HG03469 (cell line): ENCODE results near the gene MROH8.
"Not testable (repeated sequence)": the region's sequence is repeated elsewhere in the genome, so short reads cannot be mapped to it uniquely, and the experiment has no call there.

Source experiments
- ATAC-seq: cut with Tn5 transposase; IDR thresholded peaks from one replicate; pipeline ENCODE4 v1.9.1; 2021; ENCODE audit warnings: mild to moderate bottlenecking, moderate library complexity, moderate number of reproducible peaks; ENCODE audit not compliant: unreplicated experiment

Gene MROH8

GRCh38 chr20:37095599-37096414 lies 83.5 kb downstream of the MROH8 start, which contains the start of gene RBL1:
Gene RBL1 (minus strand): TSS chr20:37095997. CDS start chr20:37095928, 69 bp downstream.
- ATAC-seq, result peak; percentile 44

GRCh38 chr20:37095108-37095598 lies 84.2 kb downstream of the MROH8 start:
- peak; percentile 11 for ATAC-seq

GRCh38 chr20:37090407-37090806 lies 88.9 kb downstream of the MROH8 start:
- ATAC-seq, result no peak

- no peak for ATAC-seq
These were observed 97.5 kb downstream of the MROH8 start for GRCh38 chr20:37081717-37082289.

- no peak for ATAC-seq
These were observed 102.3 kb downstream of the MROH8 start for GRCh38 chr20:37077009-37077408.

- ATAC-seq, result no peak
These were observed 103.2 kb downstream of the MROH8 start for GRCh38 chr20:37075932-37076685.

- no peak for ATAC-seq
These were observed 106.8 kb downstream of the MROH8 start for GRCh38 chr20:37072293-37073196.

GRCh38 chr20:37071481-37071911 lies 107.9 kb downstream of the MROH8 start:
- no peak for ATAC-seq

- ATAC-seq, result not testable (repeated sequence)
These were observed 109.8 kb downstream of the MROH8 start for GRCh38 chr20:37069563-37069962.

- no peak for ATAC-seq
These were observed 113.2 kb downstream of the MROH8 start for GRCh38 chr20:37066168-37066567.

GRCh38 chr20:37055276-37055675 lies 124.1 kb downstream of the MROH8 start:
- no peak for ATAC-seq

- ATAC-seq, result no peak
These were observed 126.0 kb downstream of the MROH8 start for GRCh38 chr20:37053230-37053950.
